Transverse colon (tissue), 4 donors: ENCODE measurements around the gene SDCCAG8.

Experiments used
- CTCF ChIP-seq, 5 experiments: fragments of 200-600 bp in 3 of 5; fragments of 450-650 bp in 2 of 5; sonication (generic) in 3 of 5; IDR thresholded peaks; 1 replicate in 2 of 5; 2 replicates in 3 of 5; pipeline ENCODE4 v1.5.1; 2016 to 2017; ENCODE audit warnings: antibody characterized with exemption in 5 of 5, inconsistent platforms in 3 of 5, mild to moderate bottlenecking in 2 of 5, moderate library complexity in 1 of 5
- EP300 ChIP-seq: sonication (generic); formaldehyde crosslinking; IDR thresholded peaks from one replicate; pipeline ENCODE4 v1.6.1; 2017; ENCODE audit warnings: antibody characterized with exemption, low read depth
- POLR2AphosphoS5 ChIP-seq, 3 donors: sonication (generic); formaldehyde crosslinking; IDR thresholded peaks; one replicate each; pipeline ENCODE4 v1.6.1; 2016; ENCODE audit warnings: antibody characterized with exemption in 3 of 3

- TF ChIP-seq CTCF (IDR thresholded peaks at IDR 0.05) (no peak), POLR2AphosphoS5 (IDR thresholded peaks at IDR 0.05) (no peak), EP300 (no peak)
Measured at GRCh38 chr1:243345205-243345604, 89.4 kb downstream of the SDCCAG8 start.
